Measurements from ENCODE around the gene BET1L.

BET1L gene

GRCh38 chr11:203945-204586, 3.1 kb downstream of the BET1L start:
- no peak for TF ChIP-seq SIN3A (IDR thresholded peaks at IDR 0.05; ENCODE audit: borderline replicate concordance, insufficient read depth, low read length)

GRCh38 chr11:203056-203944, 3.9 kb downstream of the BET1L start:
- TF ChIP-seq POLR2AphosphoS5 (IDR thresholded peaks at IDR 0.05; ENCODE audit: low read depth, low read length) (no peak), FOXP2 (optimal IDR thresholded peaks at IDR 0.05; ENCODE audit: borderline replicate concordance, extremely low read depth, extremely low read length, insufficient read depth) (no peak), TAF1 (IDR thresholded peaks at IDR 0.05; ENCODE audit: borderline replicate concordance, insufficient read depth, low read length) (no peak), REST (IDR thresholded peaks at IDR 0.05; ENCODE audit: insufficient read depth in 1 of 2, low read depth in 2 of 2, low read length in 2 of 2) (no peak), SIN3A (IDR thresholded peaks at IDR 0.05; ENCODE audit: borderline replicate concordance, insufficient read depth, low read length) (no peak)

GRCh38 chr11:202490-202889, 4.7 kb downstream of the BET1L start:
- no peak for TF ChIP-seq TAF1 (IDR thresholded peaks at IDR 0.05; ENCODE audit: borderline replicate concordance, insufficient read depth, low read length)
- no peak for TF ChIP-seq SIN3A (IDR thresholded peaks at IDR 0.05; ENCODE audit: borderline replicate concordance, insufficient read depth, low read length)
- TF ChIP-seq FOXP2 (optimal IDR thresholded peaks at IDR 0.05; ENCODE audit: borderline replicate concordance, extremely low read depth, extremely low read length, insufficient read depth): no peak
- TF ChIP-seq REST (IDR thresholded peaks at IDR 0.05; ENCODE audit: insufficient read depth in 1 of 2, low read depth in 2 of 2, low read length in 2 of 2): no peak
- no peak for TF ChIP-seq POLR2AphosphoS5 (IDR thresholded peaks at IDR 0.05; ENCODE audit: low read depth, low read length)

- TF ChIP-seq SIN3A (IDR thresholded peaks at IDR 0.05; ENCODE audit: borderline replicate concordance, insufficient read depth, low read length) (no peak), TAF1 (IDR thresholded peaks at IDR 0.05; ENCODE audit: borderline replicate concordance, insufficient read depth, low read length) (no peak), FOXP2 (optimal IDR thresholded peaks at IDR 0.05; ENCODE audit: borderline replicate concordance, extremely low read depth, extremely low read length, insufficient read depth) (no peak), REST (IDR thresholded peaks at IDR 0.05; ENCODE audit: insufficient read depth in 1 of 2, low read depth in 2 of 2, low read length in 2 of 2) (no peak), POLR2AphosphoS5 (IDR thresholded peaks at IDR 0.05; ENCODE audit: low read depth, low read length) (no peak)
These were observed 5.2 kb downstream of the BET1L start for GRCh38 chr11:201966-202365.

GRCh38 chr11:200224-201003, 6.8 kb downstream of the BET1L start:
- TF ChIP-seq SIN3A (IDR thresholded peaks at IDR 0.05; ENCODE audit: borderline replicate concordance, insufficient read depth, low read length) (no peak), REST (IDR thresholded peaks at IDR 0.05; ENCODE audit: insufficient read depth in 1 of 2, low read depth in 2 of 2, low read length in 2 of 2) (no peak), FOXP2 (optimal IDR thresholded peaks at IDR 0.05; ENCODE audit: borderline replicate concordance, extremely low read depth, extremely low read length, insufficient read depth) (no peak), POLR2AphosphoS5 (IDR thresholded peaks at IDR 0.05; ENCODE audit: low read depth, low read length) (no peak), TAF1 (IDR thresholded peaks at IDR 0.05; ENCODE audit: borderline replicate concordance, insufficient read depth, low read length) (no peak)

Data from PFSK-1 (cell line).